ENCODE data around the gene SHFL. TPM values are rescaled to one million over a fixed set of nuclear protein-coding genes. Genes with fewer than 3 reads are reported as not detected.

SHFL gene
- 10 to 100 TPM; 28.3 to 31.9 TPM for total RNA-seq

- intact Hi-C loops (cut with micrococcal nuclease), result loop anchor here (1.0 kb wide), 2 partner anchors 20 to 109 kb away; partner anchors contain the start of gene PPAN
- peaks cover 8% of the 10 kb centered on the region for H3K4me1 Mint-ChIP-seq (ENCODE audit: low read depth)
- CTCF ChIA-PET, result no interaction called here
- H3K9me3 Mint-ChIP-seq, result no peaks in the 10 kb centered on the region
- no peaks in the 10 kb centered on the region for H3K27me3 Mint-ChIP-seq (ENCODE audit: low read depth)
- DNase-seq, result peak; percentile 80
- peak within 1 kb of the TSS; percentile 77 for H3K27ac Mint-ChIP-seq
- H3K36me3 Mint-ChIP-seq (ENCODE audit: low read depth), result peaks cover 6% of the 10 kb centered on the region
- peak within 1 kb of the TSS; percentile 80 for H3K4me3 Mint-ChIP-seq
Observed at GRCh38 chr19:10085641-10086590, at the start of gene SHFL. TSS of gene SHFL (plus strand) at chr19:10086317. CDS start at chr19:10086428, 111 bp downstream.

DNA sequence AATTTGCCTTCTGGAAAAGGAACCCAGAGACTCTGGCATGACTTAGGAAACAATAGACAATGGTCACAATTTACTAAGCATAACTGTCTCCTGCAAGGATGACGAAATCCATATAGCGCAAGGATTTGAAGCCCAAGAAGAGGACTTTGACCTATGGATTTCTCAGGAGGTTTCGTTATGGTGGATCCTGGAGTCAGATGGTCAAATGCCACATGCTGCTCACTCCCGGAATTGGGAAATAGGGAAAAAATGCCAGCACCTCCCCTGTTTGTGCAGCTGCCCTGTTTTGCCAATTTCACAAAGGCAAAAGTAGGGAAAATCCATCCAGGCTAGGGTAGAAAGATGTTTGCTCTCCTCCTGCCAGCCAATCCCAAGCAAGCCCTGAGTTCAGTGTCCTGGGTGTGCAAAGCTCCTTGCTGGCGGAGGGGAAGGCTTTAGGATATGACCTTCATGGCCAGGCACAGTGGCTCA, 49.5 kb upstream of the SHFL start:
- Mint-ChIP-seq H3K27ac (no peak overlapping the region), H3K9me3 (no peaks in the 10 kb centered on the region), H3K4me3 (no peak overlapping the region), H3K36me3 (ENCODE audit: low read depth) (no peaks in the 10 kb centered on the region), H3K4me1 (ENCODE audit: low read depth) (no peaks in the 10 kb centered on the region), H3K27me3 (ENCODE audit: low read depth) (peaks cover 14% of the 10 kb centered on the region)
- DNase-seq, result no peak
- intact Hi-C loops (cut with micrococcal nuclease), result no loop called here
- CTCF ChIA-PET, result no interaction called here

- no peaks in the 10 kb centered on the region for H3K9me3 Mint-ChIP-seq
- CTCF ChIA-PET, result no interaction called here
- intact Hi-C loops (cut with micrococcal nuclease), result no loop called here
- no peak overlapping the region for H3K27ac Mint-ChIP-seq
- DNase-seq, result no peak
- H3K4me1 Mint-ChIP-seq (ENCODE audit: low read depth), result no peaks in the 10 kb centered on the region
- H3K4me3 Mint-ChIP-seq, result no peak overlapping the region
- H3K36me3 Mint-ChIP-seq (ENCODE audit: low read depth), result no peaks in the 10 kb centered on the region
- H3K27me3 Mint-ChIP-seq (ENCODE audit: low read depth), result peaks cover 10% of the 10 kb centered on the region
Observed at GRCh38 chr19:10037367-10037766, 48.8 kb upstream of the SHFL start.

DNA sequence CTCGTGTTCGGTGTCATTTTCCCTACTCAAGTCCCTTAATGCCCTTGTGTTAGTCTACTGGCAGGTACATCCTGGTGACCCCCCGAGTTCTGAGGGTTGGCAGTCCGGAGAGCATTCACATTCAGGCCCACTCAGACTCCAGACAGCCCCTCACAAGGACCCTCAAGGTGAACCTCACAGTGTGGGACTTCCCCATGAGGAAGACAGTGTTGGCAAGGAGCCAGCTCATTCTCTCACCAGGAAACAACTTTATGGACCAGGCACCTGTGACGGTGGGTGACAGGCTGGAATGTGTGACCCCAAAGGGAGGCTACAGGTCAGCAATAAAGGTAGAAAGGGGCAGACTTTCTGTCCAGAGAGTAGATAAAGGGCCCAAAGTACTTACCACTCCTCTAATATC, 48.3 kb upstream of the SHFL start:
- DNase-seq, result no peak
- no peak overlapping the region for H3K4me3 Mint-ChIP-seq
- peaks cover 8% of the 10 kb centered on the region for H3K27me3 Mint-ChIP-seq (ENCODE audit: low read depth)
- no peaks in the 10 kb centered on the region for H3K36me3 Mint-ChIP-seq (ENCODE audit: low read depth)
- CTCF ChIA-PET, result no interaction called here
- no peaks in the 10 kb centered on the region for H3K4me1 Mint-ChIP-seq (ENCODE audit: low read depth)
- no peaks in the 10 kb centered on the region for H3K9me3 Mint-ChIP-seq
- intact Hi-C loops (cut with micrococcal nuclease), result no loop called here
- no peak overlapping the region for H3K27ac Mint-ChIP-seq

DNA sequence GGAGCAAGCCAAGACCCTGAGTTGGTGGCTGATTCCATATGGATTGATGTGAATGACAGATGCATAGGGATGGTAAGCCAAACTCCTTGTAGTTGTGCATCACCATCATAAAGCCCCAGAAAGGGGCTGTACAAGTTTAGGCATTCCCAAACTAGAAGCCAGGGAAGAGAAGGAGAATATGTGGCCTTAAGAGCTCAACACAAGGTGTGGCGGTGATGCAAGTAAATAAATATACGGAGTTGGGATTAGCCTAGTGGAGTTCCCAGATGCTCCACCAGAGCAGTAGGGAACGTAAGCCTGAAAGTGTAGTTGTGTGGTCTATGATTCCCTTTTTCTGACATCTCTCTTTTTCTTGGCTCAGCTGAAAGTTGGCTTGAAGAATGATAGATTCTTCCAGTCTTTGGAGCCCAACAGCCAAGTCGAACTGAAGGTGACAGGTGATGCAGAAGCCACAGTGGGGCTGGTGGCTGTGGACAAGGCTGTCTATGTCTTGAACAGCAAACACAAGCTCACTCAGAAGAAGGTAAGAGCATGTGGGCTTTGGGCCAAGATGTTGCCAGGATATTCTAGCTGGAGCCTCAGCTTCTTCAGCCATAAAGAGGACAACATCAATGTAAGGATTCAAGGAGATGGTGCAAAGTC, 42.7 kb upstream of the SHFL start:
- no peaks in the 10 kb centered on the region for H3K4me1 Mint-ChIP-seq (ENCODE audit: low read depth)

DNA sequence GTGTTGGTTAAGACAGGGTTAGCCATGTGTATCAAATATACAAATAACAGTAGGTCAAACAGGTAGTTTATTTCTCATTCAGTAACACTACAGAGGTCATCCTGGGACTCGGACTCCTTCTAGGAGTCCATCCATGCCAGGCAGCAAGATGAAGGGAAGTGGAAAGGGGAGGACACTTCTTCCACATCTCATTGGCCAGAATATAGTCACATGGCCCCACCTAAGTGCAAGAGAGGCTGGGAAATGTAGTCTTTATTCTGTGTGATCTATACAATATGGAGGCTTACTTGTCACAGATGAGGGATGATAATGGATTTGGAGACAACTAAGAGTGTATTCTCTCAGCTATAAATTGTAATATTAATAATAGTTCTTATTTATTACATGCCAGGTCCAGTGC, 41.7 kb upstream of the SHFL start:
- Mint-ChIP-seq H3K27me3 (ENCODE audit: low read depth) (peaks cover 23% of the 10 kb centered on the region), H3K27ac (no peak overlapping the region), H3K36me3 (ENCODE audit: low read depth) (no peaks in the 10 kb centered on the region), H3K9me3 (peaks cover 2% of the 10 kb centered on the region), H3K4me3 (no peak overlapping the region), H3K4me1 (ENCODE audit: low read depth) (no peaks in the 10 kb centered on the region)
- no peak for DNase-seq
- intact Hi-C loops (cut with micrococcal nuclease), result no loop called here
- CTCF ChIA-PET, result interaction anchor here (1.2 to 1.5 kb wide), 2 partner anchors 17 to 44 kb away, joined by 4 to 5 read pairs; no protein-coding TSS in a partner anchor

More for the DNA sequence above, 42.7 kb upstream of the SHFL start:
- H3K4me3 Mint-ChIP-seq, result no peak overlapping the region
- CTCF ChIA-PET, result interaction anchor here (0.5 to 1.2 kb wide), 2 partner anchors 16 to 347 kb away, joined by 3 to 5 read pairs; no protein-coding TSS in a partner anchor
- H3K27ac Mint-ChIP-seq, result no peak overlapping the region
- H3K36me3 Mint-ChIP-seq (ENCODE audit: low read depth), result no peaks in the 10 kb centered on the region
- no peak for DNase-seq
- H3K9me3 Mint-ChIP-seq, result peaks cover 2% of the 10 kb centered on the region
- intact Hi-C loops (cut with micrococcal nuclease), result no loop called here
- peaks cover 23% of the 10 kb centered on the region for H3K27me3 Mint-ChIP-seq (ENCODE audit: low read depth)

GRCh38 chr19:10045371-10045770, 40.7 kb upstream of the SHFL start:
- H3K36me3 Mint-ChIP-seq (ENCODE audit: low read depth), result no peaks in the 10 kb centered on the region
- H3K27ac Mint-ChIP-seq, result no peak overlapping the region
- H3K27me3 Mint-ChIP-seq (ENCODE audit: low read depth), result peaks cover 23% of the 10 kb centered on the region
- CTCF ChIA-PET, result interaction anchor here (1.5 kb wide), 1 partner anchor 45 kb away, joined by 4 read pairs; no protein-coding TSS in a partner anchor
- intact Hi-C loops (cut with micrococcal nuclease), result no loop called here
- no peak for DNase-seq
- no peak overlapping the region for H3K4me3 Mint-ChIP-seq
- no peaks in the 10 kb centered on the region for H3K4me1 Mint-ChIP-seq (ENCODE audit: low read depth)
- H3K9me3 Mint-ChIP-seq, result peaks cover 2% of the 10 kb centered on the region

DNA sequence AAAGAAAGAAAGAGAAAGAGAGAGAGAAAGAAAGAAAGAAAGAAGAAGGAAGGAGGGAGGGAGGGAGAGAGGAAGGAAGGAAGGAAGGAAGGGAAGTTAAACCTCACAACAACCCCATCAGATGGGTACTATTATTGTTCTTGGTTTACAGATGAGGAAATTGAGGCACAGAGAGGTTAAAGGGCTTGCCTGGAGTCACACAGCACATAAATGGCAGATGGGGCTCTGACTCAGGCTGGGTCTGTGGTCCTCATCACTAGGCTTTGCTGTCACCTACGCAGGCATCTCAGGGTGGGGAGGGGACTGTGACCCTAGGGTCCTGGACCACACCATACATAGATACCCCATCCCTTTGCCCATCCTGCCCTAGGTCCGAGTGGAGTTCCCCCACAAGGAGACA, 36.5 kb upstream of the SHFL start:
- Mint-ChIP-seq H3K9me3 (no peaks in the 10 kb centered on the region), H3K36me3 (ENCODE audit: low read depth) (no peaks in the 10 kb centered on the region), H3K4me3 (no peak overlapping the region), H3K4me1 (ENCODE audit: low read depth) (no peaks in the 10 kb centered on the region), H3K27me3 (ENCODE audit: low read depth) (peaks cover 8% of the 10 kb centered on the region), H3K27ac (no peak overlapping the region)
- CTCF ChIA-PET, result no interaction called here
- no peak for DNase-seq
- intact Hi-C loops (cut with micrococcal nuclease), result no loop called here

DNA sequence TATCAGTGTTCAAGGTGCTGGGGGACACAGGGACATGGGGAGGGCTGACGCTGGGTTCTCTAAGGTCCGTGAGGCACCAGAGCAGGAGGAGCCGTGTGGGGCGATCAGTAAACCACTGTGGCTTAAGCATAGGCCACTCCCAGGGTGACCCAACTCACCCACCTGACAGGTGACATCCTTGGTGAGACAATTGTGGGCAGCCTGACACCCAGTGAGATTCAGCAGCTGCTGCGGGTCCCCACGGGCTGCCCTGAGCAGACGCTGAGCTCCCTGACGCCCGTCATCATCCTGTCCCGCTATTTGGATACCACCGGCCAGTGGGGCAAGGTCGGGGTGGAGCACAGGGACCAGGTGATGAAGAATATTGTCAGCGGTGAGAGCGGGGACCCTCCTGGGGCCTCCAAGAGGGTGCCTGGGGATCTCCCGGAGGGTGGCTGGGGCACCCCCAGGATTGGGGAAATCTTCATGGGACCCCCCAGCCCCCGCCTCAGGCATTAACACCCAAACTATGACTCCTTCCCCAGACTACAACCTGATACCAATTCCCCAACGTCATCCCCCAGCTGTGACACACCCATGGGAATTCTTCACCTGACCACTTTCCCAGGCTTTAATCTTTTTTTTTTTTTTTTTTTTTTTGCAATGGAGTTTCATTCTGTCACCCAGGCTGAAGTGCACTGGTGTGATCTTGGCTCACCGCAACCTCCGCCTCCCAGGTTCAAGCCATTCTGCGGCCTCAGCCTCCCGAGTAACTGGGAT, 33.3 kb upstream of the SHFL start:
- H3K4me1 Mint-ChIP-seq (ENCODE audit: low read depth), result no peaks in the 10 kb centered on the region
- no peaks in the 10 kb centered on the region for H3K36me3 Mint-ChIP-seq (ENCODE audit: low read depth)
- H3K27ac Mint-ChIP-seq, result no peak overlapping the region
- no peak for DNase-seq
- CTCF ChIA-PET, result interaction anchor here (0.5 kb wide), 1 partner anchor 131 kb away, joined by 4 read pairs; no protein-coding TSS in a partner anchor
- intact Hi-C loops (cut with micrococcal nuclease), result no loop called here
- no peaks in the 10 kb centered on the region for H3K9me3 Mint-ChIP-seq
- H3K27me3 Mint-ChIP-seq (ENCODE audit: low read depth), result no peaks in the 10 kb centered on the region
- no peak overlapping the region for H3K4me3 Mint-ChIP-seq

DNA sequence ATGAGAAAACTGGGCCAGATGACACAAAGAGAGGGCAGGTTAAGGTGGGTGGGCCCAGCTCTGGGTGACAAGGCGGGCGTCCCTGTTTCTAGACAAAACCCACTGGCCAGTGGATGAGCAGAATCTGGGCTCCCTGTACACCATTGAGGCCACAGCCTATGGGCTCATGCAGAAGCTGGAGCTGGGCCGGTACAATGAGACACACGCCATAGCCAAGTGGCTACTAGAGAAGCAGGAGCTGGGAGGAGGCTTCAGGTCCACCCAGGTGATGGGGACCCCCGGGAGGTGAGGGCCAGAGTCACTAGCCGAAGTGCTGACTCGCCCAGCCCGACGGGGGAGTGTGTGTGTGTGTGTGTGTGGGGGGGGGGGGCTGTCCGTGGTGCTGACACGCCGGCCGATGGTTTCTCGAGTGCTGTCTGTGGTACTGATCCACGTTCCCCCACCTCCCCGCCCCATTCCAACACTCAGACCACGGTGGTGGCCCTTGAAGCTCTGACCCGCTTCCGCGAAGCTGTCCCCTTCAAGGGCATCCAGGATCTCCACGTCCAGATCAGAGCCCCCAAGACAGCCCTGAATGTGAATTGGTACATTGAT, 24.3 kb upstream of the SHFL start:
- no peak for DNase-seq
- no peaks in the 10 kb centered on the region for H3K36me3 Mint-ChIP-seq (ENCODE audit: low read depth)
- no peaks in the 10 kb centered on the region for H3K4me1 Mint-ChIP-seq (ENCODE audit: low read depth)
- no peaks in the 10 kb centered on the region for H3K9me3 Mint-ChIP-seq
- H3K27ac Mint-ChIP-seq, result no peak overlapping the region
- H3K27me3 Mint-ChIP-seq (ENCODE audit: low read depth), result peaks cover 7% of the 10 kb centered on the region
- intact Hi-C loops (cut with micrococcal nuclease), result loop anchor here (2.0 kb wide), 1 partner anchor 57 kb away; no protein-coding TSS in a partner anchor
- CTCF ChIA-PET, result no interaction called here
- H3K4me3 Mint-ChIP-seq, result no peak overlapping the region

GRCh38 chr19:10068205-10068604, 17.9 kb upstream of the SHFL start:
- intact Hi-C loops (cut with micrococcal nuclease), result no loop called here
- Mint-ChIP-seq H3K36me3 (ENCODE audit: low read depth) (no peaks in the 10 kb centered on the region), H3K9me3 (peaks cover 1% of the 10 kb centered on the region), H3K4me1 (ENCODE audit: low read depth) (no peaks in the 10 kb centered on the region), H3K27me3 (ENCODE audit: low read depth) (no peaks in the 10 kb centered on the region), H3K27ac (no peak overlapping the region), H3K4me3 (no peak overlapping the region)
- CTCF ChIA-PET, result no interaction called here
- DNase-seq, result no peak

DNA sequence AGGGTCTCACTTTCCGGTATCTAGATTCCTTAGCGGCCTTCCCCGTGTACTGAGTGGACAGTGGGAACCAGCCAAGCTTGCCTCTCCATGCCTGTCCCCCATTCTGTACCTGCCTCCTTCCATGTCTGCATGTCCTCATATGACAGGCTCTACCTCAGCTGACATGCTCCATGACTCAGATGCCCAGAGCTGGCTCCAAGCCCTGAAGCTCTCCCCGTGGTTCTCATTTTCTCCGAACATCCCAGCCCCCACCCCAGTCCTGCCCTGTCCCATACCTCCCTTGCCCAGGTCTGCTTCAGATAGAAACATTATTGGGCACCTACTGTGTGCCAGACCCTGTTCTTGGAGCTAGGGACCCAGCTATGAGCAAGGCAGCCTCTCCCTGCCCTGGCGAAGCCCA, 17.1 kb upstream of the SHFL start:
- Mint-ChIP-seq H3K27ac (no peak overlapping the region), H3K4me3 (no peak overlapping the region), H3K36me3 (ENCODE audit: low read depth) (no peaks in the 10 kb centered on the region), H3K9me3 (peaks cover 4% of the 10 kb centered on the region), H3K4me1 (ENCODE audit: low read depth) (no peaks in the 10 kb centered on the region), H3K27me3 (ENCODE audit: low read depth) (no peaks in the 10 kb centered on the region)
- DNase-seq, result no peak
- intact Hi-C loops (cut with micrococcal nuclease), result no loop called here
- CTCF ChIA-PET, result interaction anchor here (0.5 to 1.5 kb wide), 3 partner anchors 63 to 379 kb away, joined by 3 to 6 read pairs (median 5); no protein-coding TSS in a partner anchor
